ENCODE data around the gene USP24.
"Not testable (repeated sequence)": the region's sequence is repeated elsewhere in the genome, so short reads cannot be mapped to it uniquely, and the experiment has no call there.

USP24 gene

DNA sequence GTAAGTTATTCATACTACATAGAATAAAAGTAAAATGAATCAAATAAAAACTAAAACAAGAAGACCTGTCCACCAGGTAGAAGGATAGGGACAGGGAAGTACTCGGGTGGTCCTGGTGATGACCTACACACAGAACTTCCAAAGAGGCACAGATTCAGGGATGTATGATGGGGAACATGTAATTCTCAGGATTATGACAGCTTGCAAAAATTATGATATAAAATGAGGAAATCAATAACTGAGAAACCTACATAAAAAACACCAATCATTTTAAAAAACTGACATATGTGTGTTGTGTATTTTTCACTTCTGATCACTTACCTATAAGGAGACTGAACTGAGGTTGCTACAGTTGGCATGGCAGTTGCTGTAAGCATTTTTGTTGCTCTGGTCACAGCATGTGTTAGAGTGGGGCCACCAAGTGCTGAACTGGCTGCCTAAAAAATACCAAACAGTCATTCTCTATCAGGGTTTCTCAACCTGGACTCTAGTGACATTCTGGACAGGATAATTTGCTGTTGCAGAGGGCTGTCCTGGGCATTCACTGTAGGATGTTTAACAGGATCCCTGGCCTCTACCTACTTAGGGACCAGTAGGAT, 73.8 kb downstream of the USP24 start:
- DNase-seq, result no peak
- intact Hi-C loops (cut with DNase I), result loop anchor here (5.0 kb wide), 1 partner anchor 136 kb away; no protein-coding TSS in a partner anchor

DNA sequence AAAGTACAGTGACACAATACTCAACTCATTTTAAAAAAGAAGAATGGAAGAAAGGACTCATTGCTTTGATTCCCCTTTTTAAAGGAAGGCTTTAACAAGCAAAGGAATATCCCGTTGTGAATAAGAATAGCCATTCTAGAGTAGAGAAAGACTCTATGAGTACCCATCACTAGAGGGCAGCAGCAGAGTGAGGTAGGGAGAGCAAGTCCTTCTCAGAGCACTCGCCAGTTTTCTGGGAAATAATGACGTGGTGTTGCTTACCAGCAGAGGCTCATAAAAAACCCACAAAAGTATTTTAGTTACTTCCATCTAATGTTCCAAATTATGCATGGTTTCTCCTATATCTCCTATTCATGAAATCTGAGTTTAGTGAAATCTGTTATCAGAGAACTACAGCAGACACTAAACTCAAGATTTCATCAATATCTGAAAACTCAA, 74.6 kb downstream of the USP24 start:
- DNase-seq, result peak in 40 of 42 donors; percentile 20 to 93 (median 73)
- intact Hi-C loops (cut with DNase I), result loop anchor here (5.0 kb wide), 1 partner anchor 137 kb away; no protein-coding TSS in a partner anchor

DNA sequence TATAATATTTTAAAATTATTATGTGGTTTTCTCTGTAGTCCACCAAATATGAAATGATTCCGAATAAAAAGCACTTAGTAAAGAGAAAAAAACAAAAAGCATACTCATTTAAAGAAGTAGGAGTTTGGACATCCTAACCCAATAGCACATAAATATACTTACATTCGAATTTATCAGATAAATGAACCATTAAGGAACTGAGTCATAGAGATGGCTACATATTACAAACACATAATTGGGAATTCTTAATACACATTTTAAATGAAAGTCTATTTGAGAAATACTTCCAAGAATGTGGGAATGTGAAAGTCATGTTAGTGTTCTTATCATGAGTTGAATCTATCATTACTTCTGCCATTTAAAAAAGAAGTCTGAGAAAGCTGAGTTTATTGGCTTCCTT, 75.0 kb downstream of the USP24 start:
- intact Hi-C loops (cut with DNase I), result loop anchor here (5.0 kb wide), 1 partner anchor 137 kb away; no protein-coding TSS in a partner anchor
- DNase-seq, result no peak

DNA sequence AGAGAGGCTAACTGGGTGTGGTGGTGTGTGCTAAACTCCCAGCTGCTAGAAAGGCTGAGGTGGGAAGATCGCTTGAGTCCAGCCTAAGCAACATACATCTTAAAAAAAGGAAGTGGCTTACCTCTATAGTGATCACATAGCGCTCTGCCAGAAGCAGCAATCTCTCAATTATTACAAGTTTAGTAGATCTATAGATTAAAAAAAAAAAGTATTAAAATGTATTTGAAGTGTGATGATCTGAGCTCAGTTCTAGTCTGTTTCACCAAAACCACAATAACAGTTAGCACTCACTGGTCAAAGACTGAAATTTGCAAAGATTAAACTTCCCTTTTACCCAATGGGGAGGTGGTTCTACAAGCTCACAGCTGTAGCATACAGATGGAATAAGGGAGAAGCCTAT, 76.3 kb downstream of the USP24 start:
- intact Hi-C loops (cut with DNase I), result no loop called here
- DNase-seq, result no peak

DNA sequence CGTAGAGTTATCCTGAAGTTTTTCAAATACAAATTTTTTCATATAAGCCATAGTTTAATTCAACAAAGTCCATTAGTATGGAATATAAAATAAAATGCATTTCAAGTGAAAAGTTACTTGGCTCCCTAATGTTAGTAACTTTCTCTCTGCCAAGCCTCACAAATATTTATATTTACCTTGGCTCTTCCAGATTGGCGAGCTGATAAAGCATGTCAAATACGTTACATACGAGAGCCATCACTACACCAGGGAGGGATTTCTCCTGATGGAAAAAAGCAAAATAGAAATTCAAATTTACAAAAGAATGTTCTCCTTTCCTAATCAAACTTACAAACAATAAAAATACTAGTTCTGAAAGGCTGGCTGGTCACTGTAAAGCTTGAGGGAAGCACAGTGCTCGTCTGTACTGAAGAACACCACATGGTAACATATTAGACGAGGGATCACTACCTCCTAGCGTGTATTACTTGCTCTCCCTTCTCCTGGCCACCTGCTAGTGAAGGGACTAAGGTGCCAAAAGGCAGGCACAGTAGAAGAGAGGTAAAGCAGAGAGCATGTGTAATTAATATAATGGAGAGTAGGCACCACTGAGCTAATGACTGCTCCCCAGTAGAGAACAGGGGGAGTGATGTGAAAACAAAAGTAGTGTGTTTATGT, 80.9 kb downstream of the USP24 start:
- no peak for DNase-seq
- intact Hi-C loops (cut with DNase I), result no loop called here

DNA sequence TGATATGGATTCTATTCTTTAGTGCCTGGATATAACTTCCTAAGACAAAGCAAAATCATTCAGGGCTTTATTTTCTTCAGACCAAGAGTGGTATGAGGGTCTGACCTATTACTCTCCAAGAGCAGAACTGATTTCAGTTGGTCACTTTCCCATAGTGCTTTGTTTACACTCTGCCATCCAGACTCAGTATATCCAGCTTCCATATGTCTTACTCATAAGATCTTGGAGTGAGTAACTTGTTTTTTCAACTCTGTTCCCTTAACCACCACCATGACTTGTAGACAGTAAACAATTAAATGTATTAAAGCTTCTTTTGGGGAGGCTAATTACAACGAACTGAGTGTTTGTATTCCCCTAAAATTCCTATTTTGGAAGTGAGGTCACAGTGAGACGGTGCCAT, 83.4 kb downstream of the USP24 start:
- no peak for DNase-seq
- intact Hi-C loops (cut with DNase I), result no loop called here

DNA sequence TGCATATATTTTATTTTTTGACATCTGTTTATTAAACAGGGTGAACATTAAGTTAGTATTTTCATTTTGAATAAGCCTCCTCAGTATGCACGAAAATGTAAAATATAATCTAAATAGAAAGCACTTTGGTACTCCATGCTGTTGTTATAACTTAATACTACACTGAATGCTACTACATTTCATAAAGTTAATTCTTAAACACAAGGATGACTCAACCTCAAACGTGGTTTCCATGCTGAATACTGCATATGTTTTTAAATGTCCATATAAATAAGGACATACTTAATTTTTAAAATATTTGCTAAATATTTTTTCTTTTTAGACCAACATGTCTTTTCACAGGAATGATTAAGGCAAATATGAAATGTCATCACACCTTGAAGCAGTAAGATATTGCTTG, 83.9 kb downstream of the USP24 start:
- no peak for DNase-seq
- intact Hi-C loops (cut with DNase I), result no loop called here

DNA sequence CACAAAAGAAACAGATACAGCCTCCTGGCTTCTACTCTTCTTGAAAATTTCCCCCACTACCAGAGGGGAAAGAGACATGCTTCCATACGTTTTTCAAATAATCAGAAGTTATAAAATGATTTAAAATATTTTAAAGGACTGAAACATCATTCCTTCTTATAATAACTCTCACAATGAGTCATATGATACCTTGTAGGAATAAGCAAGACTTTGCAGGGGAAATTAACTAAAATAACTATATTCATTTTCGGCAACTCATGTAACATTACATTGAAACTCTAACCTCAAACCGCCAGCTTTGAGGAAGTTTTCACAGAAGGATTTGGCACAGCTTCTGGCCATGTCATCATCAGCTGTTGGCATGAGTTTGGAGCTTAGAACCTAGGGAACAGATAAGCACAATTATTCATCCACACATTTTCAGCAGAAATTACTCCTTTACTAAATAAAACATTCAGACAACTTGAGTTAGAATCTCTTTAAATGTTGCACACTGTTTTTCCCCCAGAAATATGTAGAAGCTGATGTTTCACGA, 85.9 kb downstream of the USP24 start:
- peak in 4 of 42 donors; percentile 15 to 45 (median 30) for DNase-seq
- intact Hi-C loops (cut with DNase I), result no loop called here

DNA sequence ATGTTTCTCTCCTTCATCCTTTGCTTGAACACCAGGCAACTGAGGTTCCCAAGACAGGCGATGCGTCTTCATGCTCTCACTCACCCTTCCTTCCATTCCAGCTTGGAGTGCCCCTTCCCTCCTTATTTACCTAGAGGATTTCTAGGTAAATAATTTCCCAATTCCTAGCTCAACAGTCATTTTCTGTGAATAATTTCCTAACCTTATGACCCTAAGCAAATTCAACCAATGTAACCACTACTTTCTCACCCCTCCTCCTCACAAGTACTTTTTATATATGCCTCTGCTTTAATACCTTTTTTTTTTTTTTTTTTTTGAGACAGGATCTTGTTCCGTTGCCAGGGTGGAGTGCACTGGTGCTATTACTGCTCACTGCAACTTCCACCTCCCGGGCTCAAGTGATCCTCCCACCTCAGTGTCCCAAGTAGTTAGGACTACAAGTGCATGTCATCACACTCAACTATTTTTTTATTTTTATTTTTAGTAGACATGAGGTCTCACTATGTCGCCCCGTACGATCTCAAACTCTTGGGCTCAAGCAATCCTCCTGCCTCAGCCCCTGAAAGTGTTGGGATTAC, 86.7 kb downstream of the USP24 start:
- intact Hi-C loops (cut with DNase I), result no loop called here
- DNase-seq, result no peak

DNA sequence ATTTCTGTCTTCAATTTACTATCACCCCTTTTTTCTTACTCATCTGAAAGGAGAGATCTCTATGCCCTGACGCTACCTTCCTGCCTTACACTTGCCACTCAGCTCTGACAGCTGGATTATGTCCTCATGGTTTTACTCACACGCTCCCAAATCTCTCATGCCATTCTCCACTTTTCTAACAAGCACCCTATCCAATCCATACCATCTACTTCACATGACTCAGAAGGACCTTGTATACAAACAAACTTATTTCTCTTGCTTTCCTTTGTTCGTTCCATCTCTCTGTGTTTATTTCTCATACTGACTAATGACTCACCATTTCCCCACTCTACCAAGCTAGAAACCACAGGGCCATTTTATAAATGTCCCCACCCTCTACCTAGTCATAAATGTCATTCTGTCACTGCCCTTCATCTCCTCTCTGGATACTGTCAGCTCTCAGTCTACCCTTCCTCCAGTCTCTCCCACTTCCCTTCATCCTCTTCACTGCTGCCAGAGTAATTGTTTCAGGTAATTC, 87.3 kb downstream of the USP24 start:
- DNase-seq, result no peak
- intact Hi-C loops (cut with DNase I), result no loop called here

DNA sequence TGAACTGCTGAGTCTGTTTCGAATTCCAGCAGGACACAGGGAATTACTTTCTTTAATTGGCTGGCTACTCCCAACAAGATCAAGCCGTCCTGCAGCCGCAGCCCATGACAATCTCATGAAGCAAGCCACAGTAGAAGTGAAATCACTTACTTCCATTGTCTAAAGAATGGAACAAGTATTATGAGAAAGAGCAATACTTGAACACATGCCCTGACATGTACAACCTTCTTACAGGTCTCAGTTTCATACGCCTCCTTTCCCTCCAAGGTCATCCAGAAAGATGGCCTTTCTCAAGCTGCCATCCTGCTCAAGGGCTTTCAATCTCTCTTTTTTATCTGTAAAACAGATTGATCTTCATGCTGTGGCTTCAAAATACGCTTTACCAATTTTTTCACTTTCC, 90.7 kb downstream of the USP24 start:
- intact Hi-C loops (cut with DNase I), result no loop called here
- DNase-seq, result no peak

DNA sequence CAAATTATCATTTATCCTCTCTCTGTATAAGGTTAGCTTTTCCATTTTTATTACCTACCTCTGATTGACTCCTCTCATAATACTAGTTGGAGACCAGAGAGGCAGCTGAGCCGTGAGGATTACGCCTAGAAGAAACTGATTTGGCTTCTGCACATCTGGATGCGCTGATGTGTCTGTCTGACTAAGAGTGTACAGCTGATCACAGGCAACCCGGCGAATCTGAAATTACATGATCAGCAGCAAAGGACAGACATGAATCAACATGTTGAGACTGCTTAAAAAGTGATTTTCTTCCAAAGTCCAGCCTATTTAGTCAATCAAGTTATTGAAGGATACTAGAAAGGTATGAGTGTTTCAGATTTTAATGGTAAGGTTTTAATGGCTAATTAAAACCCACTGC, 94.6 kb downstream of the USP24 start:
- intact Hi-C loops (cut with DNase I), result no loop called here
- DNase-seq, result no peak

DNA sequence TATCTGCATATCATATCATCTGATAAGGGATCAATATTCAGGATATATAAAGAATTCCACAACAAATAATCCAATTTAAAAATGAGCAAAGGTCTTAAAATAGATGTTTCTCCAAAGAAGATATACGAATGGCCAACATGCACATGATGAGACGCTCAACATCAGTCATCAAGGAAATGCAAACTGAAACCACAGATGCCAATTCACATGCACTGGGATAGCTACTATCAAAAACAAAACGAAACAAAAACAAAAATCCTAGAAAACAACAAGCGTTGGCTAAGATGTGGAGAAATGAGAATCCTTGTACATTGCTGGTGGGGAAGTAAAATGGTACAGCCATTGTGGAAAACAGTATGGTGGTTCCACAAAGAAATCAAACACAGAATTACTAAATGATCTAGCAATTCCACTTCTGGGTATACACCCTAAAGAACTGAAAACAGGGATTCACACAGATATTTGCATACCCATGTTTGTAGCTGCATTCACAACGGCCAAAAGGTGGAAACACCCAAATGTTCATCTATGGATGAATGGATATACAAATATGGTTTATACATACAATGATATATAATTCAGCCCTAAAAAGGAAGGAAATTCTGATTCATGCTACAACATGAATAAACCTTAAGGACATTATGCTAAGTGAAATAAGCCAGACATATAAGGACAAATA, 96.4 kb downstream of the USP24 start:
- no peak for DNase-seq
- intact Hi-C loops (cut with DNase I), result no loop called here

DNA sequence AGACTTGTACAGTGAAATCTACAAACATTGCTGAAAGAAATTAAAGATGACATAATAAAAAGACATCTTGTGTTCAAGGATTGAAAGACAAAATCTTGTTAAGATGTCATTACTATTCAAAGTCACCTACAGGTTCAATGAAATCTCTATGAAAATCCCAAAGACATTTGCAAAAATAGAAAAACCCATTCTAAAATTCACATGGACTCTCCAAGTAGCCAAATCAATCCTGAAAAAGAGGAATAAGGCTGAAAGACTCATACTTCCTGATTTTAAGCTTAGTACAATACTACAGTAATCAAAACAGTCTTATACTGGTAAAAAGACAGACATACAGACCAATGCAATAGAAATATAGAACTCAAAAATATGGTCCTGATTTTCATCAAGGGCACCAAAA, 97.2 kb downstream of the USP24 start:
- intact Hi-C loops (cut with DNase I), result no loop called here
- DNase-seq, result no peak

DNA sequence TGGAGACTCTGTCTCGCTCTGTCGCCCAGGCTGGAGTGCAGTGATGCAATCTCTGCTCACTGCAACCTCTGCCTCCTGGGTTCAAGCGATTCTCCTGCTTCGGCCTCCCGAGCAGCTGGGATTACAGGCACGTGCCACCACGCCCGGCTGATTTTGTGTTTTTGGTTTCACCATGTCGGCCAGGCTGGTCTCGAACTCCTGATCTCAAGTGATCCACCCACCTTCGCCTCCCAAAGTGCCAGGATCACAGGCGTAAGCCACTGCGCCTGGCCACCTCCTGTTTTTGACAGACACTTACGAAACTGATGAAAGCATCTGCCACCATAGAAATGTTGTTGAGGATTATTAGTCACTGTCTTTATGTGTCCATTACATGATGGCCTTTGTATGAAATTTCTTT, 106.2 kb downstream of the USP24 start:
- intact Hi-C loops (cut with DNase I); DNase-seq: not testable (repeated sequence)

DNA sequence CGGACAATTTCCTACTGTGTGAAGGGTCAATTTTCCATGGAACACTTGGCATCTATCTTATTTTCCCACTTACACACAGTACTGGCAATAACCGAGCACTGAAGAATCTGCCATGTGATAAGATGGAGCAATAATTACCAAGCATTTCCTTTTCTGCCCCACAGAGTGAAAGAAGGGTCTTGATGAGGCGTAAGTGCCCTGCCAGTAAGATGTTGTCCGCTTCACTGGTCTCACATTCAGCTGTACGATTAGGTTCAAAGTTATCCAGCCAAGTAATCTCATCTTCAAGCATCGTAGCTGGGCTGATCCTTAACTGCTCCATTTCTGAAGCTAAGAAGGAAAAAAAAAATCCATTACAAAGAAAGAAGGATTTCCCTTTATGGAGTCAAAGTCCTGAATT, 108.1 kb downstream of the USP24 start:
- no peak for DNase-seq
- intact Hi-C loops (cut with DNase I), result no loop called here

DNA sequence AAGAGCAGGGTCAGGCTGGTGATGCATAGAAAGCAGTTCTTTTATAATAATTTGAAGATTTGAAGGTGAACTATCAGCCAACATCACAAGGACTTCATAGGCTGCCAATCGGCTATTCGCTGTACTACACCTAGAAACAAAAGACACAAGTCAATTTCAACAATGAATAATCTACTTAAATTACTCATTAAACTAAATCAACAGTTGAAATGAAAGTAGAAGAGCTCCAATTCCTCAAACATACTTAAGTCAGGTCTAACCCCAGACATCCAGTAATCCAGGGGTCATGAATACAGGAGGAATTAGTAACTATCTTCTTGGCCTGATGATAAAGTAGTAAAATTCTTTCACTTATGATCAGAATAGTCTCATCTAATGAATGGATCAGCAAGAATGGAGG, 111.3 kb downstream of the USP24 start:
- intact Hi-C loops (cut with DNase I), result no loop called here
- no peak for DNase-seq

DNA sequence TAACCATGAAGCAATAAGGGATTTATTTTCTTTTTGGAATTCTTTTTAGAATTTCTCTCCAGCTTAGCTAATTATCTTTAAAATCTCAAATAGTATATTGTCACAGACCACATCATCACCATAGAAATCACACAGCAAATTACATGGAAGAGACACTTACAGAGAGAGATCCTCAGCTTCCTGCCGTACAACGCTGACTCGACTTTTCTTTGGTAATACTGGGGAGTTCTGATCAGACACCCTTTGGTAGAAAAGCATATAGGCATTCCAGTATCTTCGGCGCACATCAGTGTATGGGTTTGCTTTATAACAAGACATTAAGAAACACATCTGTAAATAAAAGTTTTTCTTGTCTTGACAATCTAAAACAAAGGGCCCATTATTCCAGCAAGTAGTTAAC, 120.1 kb downstream of the USP24 start:
- no peak for DNase-seq
- intact Hi-C loops (cut with DNase I), result no loop called here

DNA sequence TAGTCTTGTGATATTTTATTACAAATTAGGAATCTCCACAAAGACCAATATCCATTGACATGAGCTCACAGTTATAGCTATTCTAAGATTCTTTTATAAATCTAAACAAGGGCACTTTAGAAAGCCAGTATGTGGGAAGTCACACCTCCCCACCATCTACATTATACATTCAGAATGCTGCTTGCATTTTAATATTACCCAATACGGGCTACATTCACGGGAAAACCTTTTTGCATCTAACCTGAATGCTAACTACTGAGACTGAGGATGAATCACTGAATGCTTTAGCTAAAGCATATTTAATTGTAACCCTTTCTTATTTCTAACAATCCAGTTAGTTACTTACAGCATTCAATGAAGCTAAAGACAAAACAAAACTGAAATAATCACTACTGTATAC, 122.7 kb downstream of the USP24 start:
- DNase-seq, result peak in 1 of 42 donors; percentile 14
- intact Hi-C loops (cut with DNase I), result no loop called here

DNA sequence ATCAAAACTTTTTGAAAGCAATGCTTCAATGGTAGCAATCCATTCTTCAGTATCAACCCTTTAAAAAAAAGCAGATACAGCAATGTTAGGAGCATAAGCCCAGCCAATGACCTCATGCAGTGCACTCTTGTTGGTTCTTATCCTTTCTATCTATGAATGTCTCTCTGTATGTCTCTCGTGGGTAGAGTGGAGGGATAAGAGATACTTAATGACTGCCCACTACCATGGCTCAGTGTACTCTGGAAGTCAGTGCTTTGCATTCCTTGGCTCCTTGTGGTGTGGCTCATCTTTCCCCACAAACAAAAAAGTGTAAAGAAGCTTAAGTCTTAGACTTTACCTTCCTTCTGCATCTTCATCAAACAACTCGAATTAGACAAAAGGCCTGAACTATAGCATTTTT, 125.5 kb downstream of the USP24 start:
- intact Hi-C loops (cut with DNase I), result no loop called here

More for the DNA sequence above, 125.5 kb downstream of the USP24 start:
- DNase-seq, result no peak

Data from head of caudate nucleus (tissue), 42 donors.